Measurements from ENCODE around the gene HEATR3. TPM values are rescaled to one million over a fixed set of nuclear protein-coding genes. Genes with fewer than 3 reads are reported as not detected.

The HEATR3 gene
- total and polyA plus RNA-seq, 2 of the 8 experiments (the other 6 are each of a cell fraction or from before 2014, with no cell fraction given): 13.0 to 29.2 TPM

GRCh38 chr16:50047864-50048263 lies 17.9 kb upstream of the HEATR3 start:
- H3K27ac ChIP-seq (ENCODE audit: low read depth, low read length): no peak overlapping the region
- DNase-seq (ENCODE audit: low read depth in 1 of 2, low spot score in 2 of 2): no peak
- H4K5ac ChIP-seq (ENCODE audit: insufficient read length, low read depth, low read length): no peak overlapping the region
- no peak overlapping the region for H2BK12ac ChIP-seq (ENCODE audit: low read depth, low read length)
- no peak overlapping the region for H3K56ac ChIP-seq (replicated peaks; ENCODE audit: insufficient read length, low read depth, low read length)
- no peaks in the 10 kb centered on the region for H3K23me2 ChIP-seq (ENCODE audit: low read depth, low read length)
- H3K4me1 ChIP-seq (replicated peaks in 1 of 4; ENCODE audit: control insufficient read depth in 3 of 4, insufficient read depth in 4 of 4, low read length in 3 of 4): peaks cover 0 to 3% (median 0%) of the 10 kb centered on the region in 4 experiments; a peak in 1 of 7 replicates
- no peak overlapping the region for H3K4me2 ChIP-seq (ENCODE audit: insufficient read depth in 1 of 2, low read depth in 2 of 2, low read length in 2 of 2)
- H3K4ac ChIP-seq (replicated peaks; ENCODE audit: insufficient read length, low read depth, low read length): no peak overlapping the region
- H2BK120ac ChIP-seq (replicated peaks; ENCODE audit: low read depth, low read length): no peak overlapping the region
- H4K8ac ChIP-seq (ENCODE audit: extremely low read depth, insufficient read depth, low read length): no peak overlapping the region
- no peak overlapping the region for H4K91ac ChIP-seq (replicated peaks; ENCODE audit: insufficient read length, low read length)
- H2AFZ ChIP-seq (ENCODE audit: low read length): no peak overlapping the region
- H3K23ac ChIP-seq (ENCODE audit: insufficient read length): no peak overlapping the region
- H2BK20ac ChIP-seq (ENCODE audit: low read length): no peak overlapping the region
- no peak overlapping the region for H3K14ac ChIP-seq (ENCODE audit: insufficient read length)
- no peak overlapping the region for H2BK5ac ChIP-seq (ENCODE audit: low read depth, low read length)
- H3K79me2 ChIP-seq (ENCODE audit: control insufficient read depth in 1 of 2, insufficient read depth in 2 of 2, low read length in 2 of 2): no peaks in the 10 kb centered on the region
- FAIRE-seq: no peak
- no peaks in the 10 kb centered on the region for H3K36me3 ChIP-seq (ENCODE audit: control insufficient read depth in 2 of 4, insufficient read depth in 4 of 4, low read length in 3 of 4)
- no peaks in the 10 kb centered on the region for H3K79me1 ChIP-seq (ENCODE audit: low read depth, low read length)
- no peaks in the 10 kb centered on the region; a peak in 1 of 7 replicates for H3K27me3 ChIP-seq (replicated peaks in 1 of 4; ENCODE audit: control insufficient read depth in 3 of 4, extremely low read depth in 1 of 4, insufficient read depth in 3 of 4, low read length in 3 of 4)
- no peak overlapping the region for H3K4me3 ChIP-seq (ENCODE audit: extremely low read depth in 1 of 4, insufficient read depth in 2 of 4, low read depth in 3 of 4, low read length in 4 of 4)
- CTCF ChIA-PET (ENCODE audit: partially characterized antibody): interaction anchor here (0.7 kb wide), 1 partner anchor 82 kb away, joined by 3 read pairs; no protein-coding TSS in a partner anchor
- no peak overlapping the region for H2BK15ac ChIP-seq (ENCODE audit: low read length)
- no peaks in the 10 kb centered on the region for H4K20me1 ChIP-seq (replicated peaks in 1 of 2; ENCODE audit: control insufficient read depth in 1 of 2, insufficient read depth in 2 of 2, low read length in 2 of 2)
- H2AK5ac ChIP-seq (ENCODE audit: low read depth, low read length): no peak overlapping the region
- 74% methylated on average over 2 of the region's 2 CpGs; no CpG with 5 or more reads in 1 of the 2 experiments for WGBS, 2 experiments (ENCODE audit: extremely low coverage in 1 of 2, insufficient coverage in 1 of 2, insufficient read length in 1 of 2, insufficient replicate concordance in 2 of 2, low coverage in 1 of 2, low lambda C conversion rate in 2 of 2, missing lambda C conversion rate in 1 of 2)
- H3K9ac ChIP-seq (replicated peaks in 1 of 4; ENCODE audit: extremely low read depth in 1 of 4, low read depth in 3 of 4, low read length in 3 of 4): no peak overlapping the region
- POLR2A ChIA-PET (ENCODE audit: partially characterized antibody): no interaction called here
- H3K18ac ChIP-seq (ENCODE audit: extremely low read depth, low read length): no peak overlapping the region
- no peaks in the 10 kb centered on the region for H3K9me3 ChIP-seq (ENCODE audit: insufficient read depth in 2 of 2, low read depth in 1 of 2, low read length in 1 of 2)
- TF ChIP-seq BACH1 (IDR thresholded peaks at IDR 0.05; ENCODE audit: low read length) (no peak), ATF2 (IDR thresholded peaks at IDR 0.05; ENCODE audit: low read length) (no peak), CHD2 (IDR thresholded peaks at IDR 0.05; ENCODE audit: low read length) (no peak), PHF8 (conservative IDR thresholded peaks at IDR 0.05; ENCODE audit: low read depth, low read length) (no peak), SAP30 (IDR thresholded peaks at IDR 0.05; ENCODE audit: insufficient read depth, insufficient replicate concordance, low read length) (no peak), TAF7 (optimal IDR thresholded peaks at IDR 0.05; ENCODE audit: borderline replicate concordance, low read depth, low read length) (no peak), MAFK (IDR thresholded peaks at IDR 0.05; ENCODE audit: low read depth, low read length) (no peak), SIRT6 (IDR thresholded peaks at IDR 0.05; ENCODE audit: low read length) (no peak), USF2 (IDR thresholded peaks at IDR 0.05; ENCODE audit: low read length) (no peak), JUND (IDR thresholded peaks at IDR 0.05; ENCODE audit: low read length) (no peak), NANOG (IDR thresholded peaks at IDR 0.05; ENCODE audit: insufficient read depth, low read depth, low read length, poor library complexity, severe bottlenecking) (no peak), SIX5 (IDR thresholded peaks at IDR 0.05; ENCODE audit: low read depth, low read length) (no peak)
